ENCODE data around the gene TCTN3.

Gene TCTN3

GRCh38 chr10:95664543-95664942 lies 29.2 kb downstream of the TCTN3 start:
- TF ChIP-seq CTCF (IDR thresholded peaks at IDR 0.05; ENCODE audit: control extremely low read depth, extremely low read depth, low read depth, missing control alignments) = no peak
- CTCF ChIA-PET = interaction anchor here (1.1 to 1.5 kb wide), 2 partner anchors 9 to 29 kb away, joined by 3 to 5 read pairs; partner anchors contain the start of gene TCTN3
- no peak for DNase-seq (ENCODE audit: extremely low spot score)
- POLR2A ChIA-PET = no interaction called here

- CTCF ChIA-PET = interaction anchor here (1.1 to 3.6 kb wide), 4 partner anchors 10 to 30 kb away, joined by 3 to 15 read pairs (median 3); partner anchors contain the start of gene TCTN3
- POLR2A ChIA-PET = interaction anchor here (1.2 kb wide), 1 partner anchor 174 kb away, joined by 3 read pairs; no protein-coding TSS in a partner anchor
- TF ChIP-seq CTCF (IDR thresholded peaks at IDR 0.05; ENCODE audit: control extremely low read depth, extremely low read depth, low read depth, missing control alignments) = no peak
- DNase-seq (ENCODE audit: extremely low spot score) = no peak
Measured at GRCh38 chr10:95663496-95663895, 30.2 kb downstream of the TCTN3 start.

GRCh38 chr10:95661818-95662217 lies 31.9 kb downstream of the TCTN3 start:
- CTCF ChIA-PET = interaction anchor here (3.6 kb wide), 1 partner anchor 32 kb away, joined by 15 read pairs; the partner anchor contains the start of gene TCTN3

GRCh38 chr10:95660283-95660682 lies 33.4 kb downstream of the TCTN3 start:
- CTCF ChIA-PET = interaction anchor here (1.3 to 3.6 kb wide), 2 partner anchors 33 kb away, joined by 5 to 15 read pairs; partner anchors contain the start of gene TCTN3
- DNase-seq (ENCODE audit: extremely low spot score) = no peak
- POLR2A ChIA-PET = no interaction called here
- no peak for TF ChIP-seq CTCF (IDR thresholded peaks at IDR 0.05; ENCODE audit: control extremely low read depth, extremely low read depth, low read depth, missing control alignments)

More at GRCh38 chr10:95661818-95662217, 31.9 kb downstream of the TCTN3 start:
- POLR2A ChIA-PET = no interaction called here
- no peak for DNase-seq (ENCODE audit: extremely low spot score)
- no peak for TF ChIP-seq CTCF (IDR thresholded peaks at IDR 0.05; ENCODE audit: control extremely low read depth, extremely low read depth, low read depth, missing control alignments)

GRCh38 chr10:95657250-95657649 lies 36.5 kb downstream of the TCTN3 start:
- POLR2A ChIA-PET = no interaction called here
- no peak for TF ChIP-seq CTCF (IDR thresholded peaks at IDR 0.05; ENCODE audit: control extremely low read depth, extremely low read depth, low read depth, missing control alignments)

GRCh38 chr10:95656291-95657164 lies 37.2 kb downstream of the TCTN3 start, which contains the start of gene ALDH18A1:
Gene ALDH18A1, minus strand, starts transcription at chr10:95656711. Its CDS starts 3,334 bp downstream, at chr10:95653377.
- peak; percentile 95 for DNase-seq (ENCODE audit: extremely low spot score)
- ChIA-PET POLR2A (no interaction called here), CTCF (interaction anchor here (0.8 to 1.2 kb wide), 4 partner anchors 10 to 251 kb away, joined by 3 to 7 read pairs (median 4); partner anchors contain the start of genes CC2D2B and TCTN3)
- TF ChIP-seq CTCF (IDR thresholded peaks at IDR 0.05; ENCODE audit: control extremely low read depth, extremely low read depth, low read depth, missing control alignments) = no peak

More at GRCh38 chr10:95657250-95657649, 36.5 kb downstream of the TCTN3 start:
- CTCF ChIA-PET = interaction anchor here (0.9 to 1.2 kb wide), 3 partner anchors 36 to 250 kb away, joined by 3 to 7 read pairs (median 4); partner anchors contain the start of genes CC2D2B and TCTN3
- DNase-seq (ENCODE audit: extremely low spot score) = no peak
